ENCODE data around the gene MED8. TPM values are rescaled to one million over a fixed set of nuclear protein-coding genes. Genes with fewer than 3 reads are reported as not detected.
A peak's percentile ranks its signal among the peaks of the same experiment; 100 is the strongest.

MED8 gene
- total and polyA plus RNA-seq, 2 of the 13 experiments (the other 11 are each of a cell fraction or from before 2014, with no cell fraction given) = 16.9 to 77.4 TPM

- FAIRE-seq = no peak
- Histone ChIP-seq H2AFZ (ENCODE audit: low read length) (no peak overlapping the region), H3K4me2 (ENCODE audit: low read depth, low read length) (no peak overlapping the region), H3K9me3 (ENCODE audit: low read length) (no peaks in the 10 kb centered on the region), H3K36me3 (replicated peaks in 1 of 2; ENCODE audit: control insufficient read depth in 1 of 2, insufficient read depth in 2 of 2, low read length in 2 of 2) (peaks cover 9 to 24% of the 10 kb centered on the region in 2 experiments; a peak in 4 of 5 replicates), H4K20me1 (ENCODE audit: insufficient read depth, low read length) (no peaks in the 10 kb centered on the region), H3K4me3 (replicated peaks in 1 of 3; ENCODE audit: insufficient read depth in 1 of 3, low read depth in 2 of 3, low read length in 3 of 3) (no peak overlapping the region), H3K27me3 (ENCODE audit: control insufficient read depth in 1 of 2, insufficient read depth in 2 of 2, low read length in 2 of 2) (no peaks in the 10 kb centered on the region), H3K27ac (ENCODE audit: extremely low read length, insufficient read depth, low read length) (no peak overlapping the region), H3K79me2 (ENCODE audit: insufficient read depth, low read length) (no peaks in the 10 kb centered on the region), H3K9ac (ENCODE audit: insufficient read depth, low read depth, low read length) (no peak overlapping the region), H3K4me1 (ENCODE audit: insufficient read depth, low read length) (peaks cover 10% of the 10 kb centered on the region)
- in situ Hi-C loops (cut with HindIII; ENCODE audit: extremely low pct_ligation_motif_present, low pct_unique_long_range_greater_than_20kb) = loop anchor here (25.0 kb wide), 1 partner anchor 494 kb away; no protein-coding TSS in a partner anchor
- DNase-seq (ENCODE audit: low spot score) = no peak
- ATAC-seq = no peak
- intact Hi-C loops (cut with micrococcal nuclease; ENCODE audit: unreplicated experiment) = no loop called here
- ChIA-PET CTCF (ENCODE audit: low intra/inter-chr PET ratio, low total read pairs) (no interaction called here), POLR2A (no interaction called here)
- BruUV-seq (replicated peaks) = no TSS peak
- 90% methylated on average over 2 of the region's 2 CpGs for WGBS (ENCODE audit: low lambda C conversion rate)
- no peak for TF ChIP-seq PHF8 (CRISPR knock-in tag; IDR thresholded peaks at IDR 0.05)
- no peak for TF ChIP-seq KDM3A (CRISPR knock-in tag; IDR thresholded peaks at IDR 0.05; ENCODE audit: low read depth)
- peak; percentile 91 for TF ChIP-seq ZNF263 (CRISPR knock-in tag; IDR thresholded peaks at IDR 0.05)
- TF ChIP-seq ZNF670 (CRISPR knock-in tag; IDR thresholded peaks at IDR 0.05; ENCODE audit: borderline replicate concordance) = no peak
These were observed 16.3 kb upstream of the MED8 start for GRCh38 chr1:43405876-43406234.

GRCh38 chr1:43405219-43405875 lies 15.7 kb upstream of the MED8 start:
- H3K4me3 ChIP-seq (replicated peaks in 1 of 3; ENCODE audit: insufficient read depth in 1 of 3, low read depth in 2 of 3, low read length in 3 of 3) = no peak overlapping the region
- POLR2A ChIA-PET = no interaction called here
- 99% methylated on average over 6 of the region's 6 CpGs for WGBS (ENCODE audit: low lambda C conversion rate)
- H3K79me2 ChIP-seq (ENCODE audit: insufficient read depth, low read length) = no peaks in the 10 kb centered on the region
- ATAC-seq (no peak), FAIRE-seq (no peak), DNase-seq (ENCODE audit: low spot score) (no peak)
- no peak overlapping the region for H3K4me2 ChIP-seq (ENCODE audit: low read depth, low read length)
- H2AFZ ChIP-seq (ENCODE audit: low read length) = no peak overlapping the region
- H3K4me1 ChIP-seq (ENCODE audit: insufficient read depth, low read length) = peaks cover 10% of the 10 kb centered on the region
- H3K9ac ChIP-seq (ENCODE audit: insufficient read depth, low read depth, low read length) = no peak overlapping the region
- H3K9me3 ChIP-seq (ENCODE audit: low read length) = no peaks in the 10 kb centered on the region
- in situ Hi-C loops (cut with HindIII; ENCODE audit: extremely low pct_ligation_motif_present, low pct_unique_long_range_greater_than_20kb) (loop anchor here (25.0 kb wide), 1 partner anchor 493 kb away; no protein-coding TSS in a partner anchor), intact Hi-C loops (cut with micrococcal nuclease; ENCODE audit: unreplicated experiment) (no loop called here)
- H3K27me3 ChIP-seq (ENCODE audit: control insufficient read depth in 1 of 2, insufficient read depth in 2 of 2, low read length in 2 of 2) = no peaks in the 10 kb centered on the region
- TF ChIP-seq MAFK (conservative IDR thresholded peaks at IDR 0.05 in 1 of 2, IDR thresholded peaks at IDR 0.05 in 1 of 2; ENCODE audit: low read length in 2 of 2) (peak; percentile 23 to 27; a peak in 3 of 4 replicates), ERF (CRISPR knock-in tag; IDR thresholded peaks at IDR 0.05) (no peak)
- no peaks in the 10 kb centered on the region for H4K20me1 ChIP-seq (ENCODE audit: insufficient read depth, low read length)
- CTCF ChIA-PET (ENCODE audit: low intra/inter-chr PET ratio, low total read pairs) = no interaction called here
- peaks cover 9 to 24% of the 10 kb centered on the region in 2 experiments; a peak in 4 of 5 replicates for H3K36me3 ChIP-seq (replicated peaks in 1 of 2; ENCODE audit: control insufficient read depth in 1 of 2, insufficient read depth in 2 of 2, low read length in 2 of 2)
- no TSS peak for BruUV-seq (replicated peaks)
- H3K27ac ChIP-seq (ENCODE audit: extremely low read length, insufficient read depth, low read length) = no peak overlapping the region

Measured in HepG2 (cell line).